ENCODE measurements around the gene ATG2A.
A peak's percentile ranks its signal among the peaks of the same experiment; 100 is the strongest.

ATG2A gene

GRCh38 chr11:64900774-64901173, 16.2 kb downstream of the ATG2A start:
- no peak for DNase-seq

- peak; percentile 59 for DNase-seq
Observed at GRCh38 chr11:64900263-64900678, 16.7 kb downstream of the ATG2A start.

- DNase-seq, result no peak
Observed at GRCh38 chr11:64898541-64898940, 18.5 kb downstream of the ATG2A start.

- DNase-seq, result no peak
Observed at GRCh38 chr11:64898076-64898445, 18.9 kb downstream of the ATG2A start.

- no peak for DNase-seq
Observed at GRCh38 chr11:64897381-64898075, 19.5 kb downstream of the ATG2A start.

GRCh38 chr11:64896448-64897022, 20.5 kb downstream of the ATG2A start:
- DNase-seq, result no peak

- no peak for DNase-seq
Observed at GRCh38 chr11:64894812-64895452, 22.1 kb downstream of the ATG2A start.

- peak; percentile 87 for DNase-seq
Observed at GRCh38 chr11:64894070-64894811, 22.8 kb downstream of the ATG2A start.

GRCh38 chr11:64893194-64894069, 23.6 kb downstream of the ATG2A start:
- DNase-seq, result no peak

GRCh38 chr11:64892838-64893193, 24.2 kb downstream of the ATG2A start:
- DNase-seq, result no peak

- DNase-seq, result no peak
Observed at GRCh38 chr11:64892411-64892831, 24.6 kb downstream of the ATG2A start.

GRCh38 chr11:64891880-64892279, 25.1 kb downstream of the ATG2A start:
- no peak for DNase-seq

GRCh38 chr11:64891215-64891848, 25.7 kb downstream of the ATG2A start:
- no peak for DNase-seq

GRCh38 chr11:64890522-64890939, 26.5 kb downstream of the ATG2A start:
- no peak for DNase-seq

- no peak for DNase-seq
Observed at GRCh38 chr11:64888729-64889511, 28.1 kb downstream of the ATG2A start.

- DNase-seq, result no peak
Observed at GRCh38 chr11:64888406-64888728, 28.6 kb downstream of the ATG2A start.

GRCh38 chr11:64887757-64888405, 29.1 kb downstream of the ATG2A start:
- peak; percentile 77 for DNase-seq

GRCh38 chr11:64887234-64887756, 29.7 kb downstream of the ATG2A start:
- DNase-seq, result no peak

GRCh38 chr11:64885367-64886286, 31.4 kb downstream of the ATG2A start:
- no peak for DNase-seq

GRCh38 chr11:64884019-64884418, 33.0 kb downstream of the ATG2A start:
- no peak for DNase-seq
